Hepatocyte (in vitro differentiated cells): Measurements from ENCODE around the gene CKLF.

Source experiments
- CTCF ChIP-seq: fragments of 200-600 bp; sonication (generic); IDR thresholded peaks from 2 replicates; pipeline ENCODE4 v1.5.1; 2016; ENCODE audit warnings: antibody characterized with exemption, mild to moderate bottlenecking; ENCODE audit not compliant: poor library complexity
- EZH2 ChIP-seq: fragments of 200-600 bp; sonication (generic); IDR thresholded peaks from 2 replicates; pipeline ENCODE4 v1.6.1; 2016; ENCODE audit warnings: antibody characterized with exemption, mild to moderate bottlenecking, borderline replicate concordance
- EZH2phosphoT487 ChIP-seq: fragments of 200-600 bp; sonication (generic); IDR thresholded peaks from one replicate; pipeline ENCODE4 v1.6.1; 2018; ENCODE audit warnings: antibody characterized with exemption, mild to moderate bottlenecking, low read depth, moderate library complexity; ENCODE audit not compliant: unreplicated experiment, severe bottlenecking

- TF ChIP-seq CTCF (no peak), EZH2 (no peak), EZH2phosphoT487 (no peak)
Measured at GRCh38 chr16:66568355-66568754, 16.0 kb downstream of the CKLF start.
